DLD1 (cell line): ENCODE data around the gene DMKN.

ENCODE experiments used
- in situ Hi-C: cut with HindIII; loops from 2 replicates; pipeline ENCODE4 v1.10.0; 2017; ENCODE audit warnings: low sequenced_read_pairs

The DMKN gene

DNA sequence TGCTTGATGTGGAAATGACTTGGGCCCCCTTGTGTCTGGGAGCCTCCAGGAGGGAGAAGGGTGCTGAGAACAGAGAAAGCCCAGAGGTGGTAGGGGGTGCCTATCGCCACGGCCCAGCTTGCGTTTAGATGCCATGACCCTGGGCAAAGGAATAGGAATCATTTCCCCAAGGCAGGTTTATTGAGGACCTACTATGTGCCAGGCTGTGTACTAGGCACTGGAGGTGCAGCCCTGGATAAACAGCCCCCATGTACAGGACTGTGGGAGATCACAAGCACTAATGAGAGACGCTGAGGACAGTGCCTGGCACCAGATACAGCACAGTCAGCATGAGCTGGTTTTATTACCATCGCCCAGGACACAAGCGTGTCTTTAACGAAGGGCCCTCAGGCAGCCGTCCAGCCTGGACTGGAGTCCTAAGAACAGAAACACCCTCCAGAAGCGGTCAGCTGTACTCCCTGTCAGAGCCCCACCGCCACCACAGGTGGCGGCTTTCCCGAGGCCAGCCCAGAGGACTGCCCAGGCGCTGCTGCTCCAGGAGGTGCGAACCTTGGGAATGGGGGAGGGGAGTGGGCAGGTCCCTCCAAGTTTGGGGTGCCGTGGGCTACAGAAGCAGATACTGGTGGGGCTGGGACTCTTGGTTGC lies 36.6 kb upstream of the DMKN start:
- in situ Hi-C loops = no loop called here

DNA sequence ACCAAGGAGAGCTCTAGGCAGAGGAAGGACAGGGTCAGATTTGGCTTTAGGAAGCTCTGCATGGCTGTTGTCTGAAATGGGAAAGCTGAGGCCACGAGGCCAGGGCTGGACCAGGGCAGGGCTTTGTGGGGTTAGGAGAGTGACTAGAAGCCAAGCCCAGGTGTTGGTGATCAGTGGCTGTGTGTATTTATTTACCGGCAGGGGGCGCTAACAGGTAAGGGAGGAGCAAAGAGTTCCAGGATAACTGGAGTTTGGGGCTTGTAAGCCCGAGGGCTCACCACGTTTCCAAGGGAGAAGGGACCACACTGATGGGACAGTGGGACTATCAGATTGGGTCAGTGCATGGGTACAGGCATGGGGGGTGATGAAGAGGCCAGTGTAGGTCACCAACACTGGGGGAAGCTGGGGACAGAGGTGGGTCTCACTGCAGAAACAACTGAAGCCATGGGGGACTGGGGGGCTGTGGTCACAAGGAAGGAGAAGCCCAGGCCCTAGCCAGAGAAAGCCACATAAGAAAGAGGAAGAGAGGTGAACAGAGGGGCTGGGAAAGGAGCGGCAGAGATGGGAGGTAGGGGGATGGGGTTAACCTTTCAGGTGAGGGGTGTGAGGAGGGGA lies 35.8 kb upstream of the DMKN start:
- in situ Hi-C loops = no loop called here

DNA sequence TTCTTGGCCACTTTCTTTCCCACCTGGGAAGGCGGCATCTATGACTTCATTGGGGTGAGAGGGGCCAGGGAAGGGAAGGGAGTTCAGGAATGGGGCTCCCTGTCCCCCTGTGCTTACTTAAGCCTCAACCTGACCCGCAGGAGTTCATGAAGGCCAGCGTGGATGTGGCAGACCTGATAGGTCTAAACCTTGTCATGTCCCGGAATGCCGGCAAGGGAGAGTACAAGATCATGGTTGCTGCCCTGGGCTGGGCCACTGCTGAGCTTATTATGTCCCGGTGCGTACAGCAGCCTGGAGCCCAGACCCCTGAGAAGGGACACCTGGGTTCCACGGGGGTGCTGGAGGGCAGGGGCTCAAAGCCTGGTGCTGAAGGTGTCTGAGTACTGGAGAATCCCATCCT lies 33.1 kb upstream of the DMKN start:
- in situ Hi-C loops = no loop called here

DNA sequence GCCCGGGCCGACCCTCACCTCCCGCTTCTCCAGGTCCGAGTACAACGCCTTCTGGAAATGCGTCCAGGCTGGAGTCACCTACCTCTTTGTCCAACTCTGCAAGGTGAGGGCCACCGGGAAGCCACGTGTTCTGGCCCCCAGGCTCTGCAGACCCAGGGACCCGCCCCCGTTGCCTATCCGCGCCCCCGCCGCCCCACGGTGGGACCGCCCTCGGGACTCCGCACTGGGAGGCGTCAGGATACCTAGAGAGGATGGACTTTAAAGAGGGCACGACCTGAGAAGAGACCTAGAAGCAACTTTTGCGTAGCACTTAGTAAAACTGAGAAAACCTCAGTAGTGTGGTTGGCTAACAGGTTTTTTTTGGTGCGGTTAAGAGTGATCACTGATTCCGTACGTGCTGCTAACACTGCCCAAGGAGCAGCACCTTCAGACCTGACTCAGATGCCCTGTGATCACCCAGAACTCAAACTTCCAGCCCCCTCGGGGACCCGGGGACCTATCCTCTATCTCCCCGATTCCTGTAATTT lies 32.5 kb upstream of the DMKN start:
- in situ Hi-C loops = no loop called here

DNA sequence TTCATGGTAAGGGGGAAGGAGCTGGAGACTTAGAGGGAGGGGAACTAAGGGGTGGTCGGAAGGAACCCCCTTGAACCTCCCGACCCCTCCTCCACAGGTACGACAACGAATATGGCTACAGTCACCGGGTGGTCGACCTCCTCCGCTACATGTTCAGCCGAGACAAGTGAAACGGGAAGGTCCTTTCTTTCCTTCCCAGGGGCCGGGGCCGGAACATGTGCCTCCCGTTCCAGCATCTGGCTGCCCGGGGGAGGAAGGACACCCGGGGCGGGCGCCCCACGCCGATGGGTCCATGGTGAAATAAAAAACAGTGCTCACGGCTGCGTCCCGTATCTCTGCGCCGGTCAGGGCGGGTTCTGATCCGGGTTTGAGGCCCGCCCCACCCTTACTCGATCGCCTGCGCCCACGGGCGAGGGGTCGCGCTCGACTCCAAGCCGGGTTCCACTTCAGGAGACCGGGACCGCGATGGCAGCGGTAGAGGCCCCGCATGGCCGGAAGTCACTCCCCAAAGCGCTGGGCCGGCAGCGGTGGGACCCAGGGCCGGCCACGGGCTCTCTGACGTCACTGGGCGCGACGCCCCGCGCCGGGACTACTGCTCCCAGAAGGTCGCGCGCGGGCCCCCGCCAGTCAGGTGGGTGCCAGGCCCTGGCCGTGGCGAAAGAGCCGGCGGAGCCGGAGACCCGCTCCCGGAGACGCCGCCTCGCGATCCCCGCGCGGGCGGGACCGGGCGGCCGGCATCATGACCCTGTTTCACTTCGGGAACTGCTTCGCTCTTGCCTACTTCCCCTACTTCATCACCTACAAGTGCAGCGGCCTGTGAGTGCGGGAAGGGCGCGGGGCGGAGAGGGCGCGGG lies 31.8 kb upstream of the DMKN start, which contains the start of gene TMEM147:
Gene TMEM147 (plus strand): TSS at position 626 of the 854 bp plus-strand sequence. CDS start 114 bp downstream, at position 740.
- in situ Hi-C loops = no loop called here

DNA sequence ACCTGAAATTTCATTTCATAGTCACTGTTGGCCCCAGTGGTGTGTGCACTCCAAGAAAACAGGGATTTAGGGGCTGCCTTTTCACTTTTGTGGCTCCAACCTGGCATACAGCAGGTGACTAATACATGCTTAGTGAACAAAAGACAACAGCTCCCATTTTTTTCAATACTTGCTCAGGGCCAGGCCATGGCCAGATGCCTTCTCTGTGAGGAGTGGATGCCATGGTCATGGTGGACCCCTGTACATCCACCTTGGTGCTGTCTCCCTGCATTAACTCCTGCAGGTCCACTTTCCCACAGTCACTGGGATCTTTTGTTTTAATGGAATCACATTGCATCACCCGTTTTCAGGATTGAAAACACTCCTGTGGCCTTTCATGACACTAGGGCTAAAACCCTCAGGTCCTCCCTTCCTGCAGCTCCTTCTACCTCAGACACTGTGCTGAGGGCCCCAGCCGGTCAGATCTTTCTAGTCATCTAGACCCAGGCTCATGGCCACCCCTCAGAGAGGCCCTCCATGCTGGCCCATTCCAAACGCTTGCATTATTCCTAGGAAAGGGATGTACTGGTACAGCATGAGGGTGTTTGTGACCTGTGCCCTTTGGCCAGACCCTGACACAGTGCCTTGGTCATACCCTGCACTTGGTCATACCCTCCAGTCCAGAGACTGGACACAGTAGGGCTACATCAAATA lies 30.8 kb upstream of the DMKN start:
- in situ Hi-C loops = no loop called here

DNA sequence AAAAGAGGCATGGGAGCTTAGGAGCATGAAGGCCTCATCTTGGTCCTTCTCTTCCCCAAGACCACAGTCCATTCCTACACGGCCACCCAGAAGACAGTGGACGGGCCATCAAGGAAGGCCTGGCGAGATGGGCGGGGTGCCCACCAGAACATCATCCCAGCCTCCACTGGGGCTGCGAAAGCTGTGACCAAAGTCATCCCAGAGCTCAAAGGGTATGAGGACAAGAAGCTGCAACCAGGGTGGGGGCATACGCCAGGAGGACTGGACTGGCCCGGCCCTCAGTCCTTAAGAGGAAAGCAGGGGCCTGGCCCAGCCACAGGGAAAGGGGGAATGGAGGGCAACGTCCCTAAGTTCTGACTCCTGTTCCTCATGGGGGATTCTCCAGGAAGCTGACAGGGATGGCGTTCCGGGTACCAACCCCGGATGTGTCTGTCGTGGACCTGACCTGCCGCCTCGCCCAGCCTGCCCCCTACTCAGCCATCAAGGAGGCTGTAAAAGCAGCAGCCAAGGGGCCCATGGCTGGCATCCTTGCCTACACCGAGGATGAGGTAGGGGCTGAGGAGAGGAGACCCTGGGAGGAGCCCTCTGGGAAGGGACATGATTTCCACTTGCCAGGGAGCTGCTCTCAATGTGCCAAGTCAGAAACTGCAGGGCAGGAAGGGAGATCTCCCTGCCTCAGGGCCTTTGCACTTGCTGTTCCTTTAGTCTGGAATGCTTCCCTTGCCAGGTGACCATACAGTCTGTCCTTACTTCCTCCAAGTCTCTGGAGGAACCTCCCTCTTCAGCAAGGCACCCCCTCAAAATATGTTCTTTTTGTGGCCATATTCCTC lies 30.0 kb upstream of the DMKN start:
- in situ Hi-C loops = no loop called here

DNA sequence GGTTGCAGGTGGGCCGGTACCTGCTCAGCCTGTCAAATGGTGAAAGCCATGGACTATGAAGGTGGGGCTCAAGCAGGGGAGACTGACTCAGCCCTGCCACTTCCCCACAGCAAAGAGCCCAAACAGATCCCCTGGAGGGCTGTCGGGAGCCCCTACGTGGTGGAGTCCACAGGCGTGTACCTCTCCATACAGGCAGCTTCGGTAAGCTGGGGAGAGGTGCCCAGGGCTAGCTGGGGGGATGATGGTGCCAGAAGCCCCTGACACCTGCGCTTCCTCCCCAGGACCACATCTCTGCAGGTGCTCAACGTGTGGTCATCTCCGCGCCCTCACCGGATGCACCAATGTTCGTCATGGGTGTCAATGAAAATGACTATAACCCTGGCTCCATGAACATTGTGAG lies 28.8 kb upstream of the DMKN start:
- in situ Hi-C loops = no loop called here

DNA sequence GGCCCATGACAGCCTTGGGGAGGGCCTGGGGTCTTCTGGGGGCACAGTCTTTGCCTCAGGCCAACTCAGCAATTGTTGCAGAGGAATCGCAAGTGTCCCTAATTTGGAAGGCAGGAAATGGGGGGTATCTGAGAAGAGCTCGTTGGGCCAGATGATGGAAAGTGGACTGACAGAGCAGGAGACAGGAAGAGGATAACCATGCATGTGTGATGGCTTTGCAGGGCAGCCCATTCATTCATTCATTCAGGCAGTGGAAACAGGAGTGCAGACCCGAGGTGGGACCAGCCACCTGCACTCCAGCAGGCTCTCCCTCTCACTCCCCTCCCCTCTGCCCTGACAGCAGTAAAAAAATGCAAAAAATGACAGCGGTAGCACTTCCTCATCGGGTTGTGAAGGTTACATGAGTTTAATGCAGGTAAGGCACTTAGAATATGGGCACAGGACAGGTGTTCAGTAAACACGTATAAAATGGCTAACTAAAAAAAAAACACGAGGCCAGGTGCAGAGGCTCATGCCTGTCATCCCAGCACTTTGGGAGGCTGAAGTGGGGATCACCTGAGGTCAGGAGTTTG lies 27.0 kb upstream of the DMKN start:
- in situ Hi-C loops = no loop called here

DNA sequence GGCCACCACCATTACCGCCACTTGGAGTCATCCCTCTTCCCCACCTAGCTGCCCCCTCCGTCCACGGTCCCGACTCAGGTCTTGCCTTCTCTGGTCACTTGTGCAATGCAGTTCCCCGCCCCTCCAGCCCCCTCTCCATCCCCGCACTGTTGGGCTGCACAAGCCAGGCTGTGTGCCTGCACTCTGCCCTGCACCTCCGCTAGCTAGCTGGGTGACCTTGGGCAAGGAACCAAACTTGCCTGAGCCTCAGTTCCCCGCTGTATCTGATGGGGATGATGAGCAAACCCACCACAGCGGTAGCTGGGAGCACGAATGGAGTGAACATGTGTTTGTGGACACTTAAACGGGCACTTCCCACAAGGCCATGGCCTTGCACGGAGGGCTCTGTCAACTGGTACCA lies 26.4 kb upstream of the DMKN start:
- in situ Hi-C loops = no loop called here

DNA sequence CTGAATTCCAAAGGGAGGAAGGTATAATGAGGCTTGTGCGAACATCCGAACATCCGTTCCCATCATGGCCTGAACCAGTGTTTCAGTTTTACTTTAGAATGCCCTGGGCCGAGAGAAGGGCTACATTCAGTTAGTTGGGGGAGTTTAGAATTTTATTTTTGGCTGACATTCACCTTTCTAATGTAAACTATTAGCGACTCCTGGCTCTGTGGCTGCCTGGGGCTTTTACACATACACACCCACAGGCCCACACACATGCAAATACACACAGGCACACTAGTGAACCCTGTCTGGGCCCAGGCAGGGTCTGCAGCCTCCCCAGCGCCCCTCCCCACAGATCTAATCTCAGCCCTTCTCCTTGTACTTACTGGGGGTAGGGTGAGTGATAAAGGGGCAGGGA lies 25.9 kb upstream of the DMKN start:
- in situ Hi-C loops = no loop called here

DNA sequence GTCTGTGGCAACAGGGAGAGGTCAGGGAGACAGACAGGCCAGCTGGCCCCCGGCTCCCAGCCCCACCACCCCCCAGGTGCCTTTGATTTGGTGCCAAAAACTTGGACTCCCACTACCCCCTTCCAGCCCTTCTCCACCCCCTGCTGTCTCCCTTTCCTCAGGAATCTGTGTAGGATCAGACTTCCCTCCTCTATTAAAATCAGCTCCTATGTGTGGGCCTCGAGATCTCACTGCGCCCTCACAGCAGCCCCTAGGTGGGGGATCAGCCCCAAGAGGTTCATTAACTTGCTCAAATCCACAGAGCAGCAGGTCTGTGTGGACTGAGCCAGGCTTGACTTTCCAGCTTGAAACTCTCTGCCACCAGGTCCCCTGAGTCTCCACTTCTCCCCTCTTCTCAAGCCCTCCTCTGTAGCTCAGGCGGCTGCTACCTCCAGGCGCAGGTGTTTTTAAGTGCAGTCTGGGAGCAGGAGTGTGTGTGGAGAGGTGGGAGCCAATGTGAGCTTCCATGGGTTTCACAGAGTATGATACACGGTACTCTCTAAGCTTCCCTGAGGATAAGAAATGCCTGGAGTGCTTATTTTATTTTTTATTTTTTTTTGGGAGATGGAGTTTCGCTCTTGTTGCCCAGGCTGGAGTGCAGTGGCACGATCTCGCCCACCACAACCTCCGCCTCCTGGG lies 21.5 kb upstream of the DMKN start:
- in situ Hi-C loops = no loop called here

DNA sequence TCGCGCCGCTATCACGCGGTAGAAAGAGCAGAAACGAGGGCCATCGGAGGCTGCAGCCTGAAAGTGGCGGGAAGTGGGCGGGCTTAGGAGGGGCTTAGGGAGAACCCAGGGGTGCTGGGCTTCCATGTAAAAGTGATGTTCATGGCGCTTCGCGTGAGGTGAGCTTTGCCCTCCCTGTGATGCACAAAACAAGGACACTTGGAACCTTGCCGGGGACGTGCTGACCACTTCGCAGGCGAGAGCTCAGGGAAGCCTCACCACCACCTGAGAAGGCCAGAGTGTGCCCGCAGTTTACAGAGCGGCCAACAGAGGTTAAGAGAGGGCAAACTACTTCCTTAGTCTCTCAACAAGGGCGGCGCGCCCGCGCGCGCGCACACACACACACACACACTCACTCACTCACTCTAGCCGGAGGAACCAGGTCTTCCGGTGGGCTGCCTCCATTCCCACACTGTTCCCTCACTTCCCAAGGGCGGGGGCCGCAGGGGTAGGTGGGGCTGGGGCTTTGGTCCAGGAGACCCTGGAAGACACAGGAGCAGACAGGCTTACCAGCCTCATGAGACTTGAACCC lies 20.5 kb upstream of the DMKN start:
- in situ Hi-C loops = no loop called here

DNA sequence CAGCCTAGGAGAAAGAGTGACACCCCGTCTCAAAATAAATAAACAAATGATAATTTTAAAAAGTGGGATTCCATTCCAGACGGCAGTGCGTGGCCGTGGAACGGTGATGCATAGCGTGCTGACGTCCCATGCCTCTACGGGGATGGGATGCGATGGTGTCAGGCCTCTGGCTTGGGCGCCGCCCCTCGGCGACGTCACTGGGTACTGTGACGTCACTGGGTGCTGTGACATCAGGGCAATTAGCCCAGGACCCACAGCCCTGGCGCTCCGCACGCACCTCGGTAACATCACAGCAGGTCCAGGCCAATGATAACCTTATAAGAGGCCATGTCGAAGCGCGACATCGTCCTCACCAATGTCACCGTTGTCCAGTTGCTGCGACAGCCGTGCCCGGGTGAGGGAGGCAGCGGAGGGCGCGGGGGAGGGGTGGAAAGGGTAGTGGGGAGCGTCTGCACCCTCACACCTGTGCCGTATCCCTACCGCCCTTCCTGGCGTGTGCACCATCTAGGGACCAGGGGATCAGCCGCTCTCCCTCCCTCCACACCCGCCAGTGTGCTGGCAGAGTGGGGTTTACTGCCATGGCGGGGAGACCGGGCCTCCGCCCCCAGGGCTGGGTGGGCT lies 19.9 kb upstream of the DMKN start, which contains the start of gene GAPDHS:
Gene GAPDHS (plus strand): TSS at position 256 of the 621 bp plus-strand sequence. CDS start 72 bp downstream, at position 328.
- in situ Hi-C loops = no loop called here

DNA sequence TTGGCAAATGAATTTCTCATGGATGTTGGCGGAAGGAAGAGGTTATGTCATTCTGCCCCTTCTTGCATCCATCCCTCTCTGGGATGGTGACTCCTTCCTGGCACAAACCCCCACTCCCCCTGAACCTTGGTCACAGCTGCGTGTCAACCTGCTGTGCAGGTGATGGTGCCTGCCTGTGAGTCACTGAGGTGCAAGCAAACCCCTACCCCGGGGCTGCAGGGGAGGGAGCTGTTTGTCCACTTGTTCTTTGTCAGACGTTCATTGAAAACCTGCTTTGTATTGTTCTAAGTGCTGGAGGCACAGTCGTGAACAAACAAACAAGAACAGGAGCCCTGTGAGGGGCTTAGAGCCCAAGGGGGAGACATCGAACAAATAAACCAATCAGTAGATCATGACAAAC lies 17.8 kb upstream of the DMKN start:
- in situ Hi-C loops = no loop called here

DNA sequence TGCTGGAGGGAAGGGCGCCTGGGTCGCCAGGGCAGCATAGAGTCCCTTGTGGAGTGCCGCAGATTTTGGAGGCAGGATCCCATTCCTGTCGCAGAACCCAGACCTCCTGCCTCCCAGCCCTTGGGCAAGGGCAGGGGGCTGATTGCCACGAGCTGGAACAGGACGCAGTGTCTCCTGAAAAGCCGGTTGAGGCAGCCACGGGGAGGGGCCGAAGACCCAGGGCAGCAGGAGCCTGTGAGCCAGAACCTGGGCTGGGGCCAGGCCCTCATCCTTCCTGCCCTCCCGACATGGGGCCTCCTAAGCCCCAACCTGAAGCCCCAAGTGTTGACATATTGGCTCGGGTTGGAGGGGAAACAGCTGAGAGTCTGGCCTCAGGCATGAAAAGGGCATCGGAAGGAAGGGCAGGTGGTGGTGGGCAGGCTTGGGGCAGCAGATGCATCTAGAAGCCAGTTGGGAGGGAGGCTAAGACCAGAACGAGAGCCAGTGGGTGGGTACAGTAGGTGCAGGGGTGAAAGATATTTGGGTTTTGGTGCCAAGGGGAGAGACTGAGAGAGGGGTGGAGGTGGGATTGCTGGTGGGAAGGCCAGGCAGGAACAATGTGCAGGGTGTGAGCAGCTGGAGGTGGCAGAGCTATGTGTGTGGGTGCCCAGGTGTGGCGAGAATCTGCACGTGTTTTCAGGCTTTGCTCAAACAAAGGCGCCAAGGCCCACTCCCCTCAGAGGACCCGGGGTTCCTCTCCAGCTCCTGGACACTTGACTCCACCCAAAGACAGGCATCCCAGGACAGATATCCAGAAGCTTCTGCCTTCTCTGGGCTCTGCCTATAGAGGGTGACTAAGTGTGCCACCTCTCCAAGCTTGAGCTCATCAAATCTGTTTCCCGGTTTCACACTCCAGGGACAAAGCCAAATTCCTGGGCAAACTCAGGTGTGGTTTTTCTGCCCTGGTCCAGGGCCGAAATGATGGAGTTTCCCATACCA lies 16.1 kb upstream of the DMKN start:
- in situ Hi-C loops = no loop called here
